SK-N-SH (cell line): ENCODE measurements around the gene SART1. TPM values are rescaled to one million over a fixed set of nuclear protein-coding genes. Genes with fewer than 3 reads are reported as not detected.

ENCODE experiments used
- CTCF ChIA-PET: fragments of 300-600, 350-600 bp; formaldehyde crosslinking; extraction: SDS; loops from one replicate; lab custom pipeline; 2021; lab: Yijun Ruan, JAX
- POLR2A ChIA-PET: fragments of 350-600 bp; sonication (Branson Sonifier 250); formaldehyde crosslinking; extraction: SDS; loops from one replicate; lab custom pipeline; 2020; ENCODE audit warnings: antibody characterized with exemption, inconsistent platforms; lab: Yijun Ruan, JAX
- DNase-seq: peaks from one replicate; pipeline ENCODE4 v3.0.0; 2012
- H2AFZ ChIP-seq: fragments of 200-600 bp; sonication (generic); 2 replicates; pipeline ENCODE4 v1.8.1; 2016; ENCODE audit warnings: antibody characterized with exemption, mild to moderate bottlenecking, low read depth
- H3F3A ChIP-seq: fragments of 200-600 bp; sonication (generic); replicated peaks from 2 replicates; pipeline ENCODE3; 2016; ENCODE audit warnings: antibody characterized with exemption, mild to moderate bottlenecking; ENCODE audit not compliant: insufficient read depth
- H3K27ac ChIP-seq, 2 experiments: fragments of 200-500 bp in 1 of 2; fragments of 200-600 bp in 1 of 2; sonication (Bioruptor generic) in 1 of 2; sonication (generic), shearing (Covaris generic) in 1 of 2; 2 replicates each; pipeline versions ENCODE4 v1.5.1 to v1.6.1; 2014 to 2016; ENCODE audit warnings: low read depth in 2 of 2, inconsistent platforms in 1 of 2, low read length in 1 of 2, mild to moderate bottlenecking in 1 of 2, mixed read lengths in 1 of 2
- H3K27me3 ChIP-seq: fragments of 200-600 bp; sonication (generic), shearing (Covaris generic); 2 replicates; pipeline ENCODE4 v1.6.1; 2016; ENCODE audit warnings: mixed run types; ENCODE audit not compliant: insufficient read depth
- H3K36me3 ChIP-seq, 2 experiments: fragments of 200-500 bp in 1 of 2; fragments of 200-600 bp in 1 of 2; sonication (Bioruptor generic) in 1 of 2; sonication (generic) in 1 of 2; replicated peaks in 1 of 2; 2 replicates each; pipeline versions ENCODE3 to v1.5.1; 2014 to 2016; ENCODE audit warnings: low read length in 1 of 2, mild to moderate bottlenecking in 1 of 2; ENCODE audit not compliant: insufficient read depth in 2 of 2, control insufficient read depth in 1 of 2
- H3K4me1 ChIP-seq, 2 experiments: fragments of 200-500 bp in 1 of 2; fragments of 200-600 bp in 1 of 2; sonication (Bioruptor generic) in 1 of 2; sonication (generic), shearing (Covaris generic) in 1 of 2; 2 replicates each; pipeline versions ENCODE4 v1.5.1 to v1.6.1; 2014 to 2016; ENCODE audit warnings: low read depth in 1 of 2, low read length in 1 of 2, mixed run types in 1 of 2; ENCODE audit not compliant: insufficient read depth in 2 of 2, control insufficient read depth in 1 of 2
- H3K4me2 ChIP-seq: fragments of 200-600 bp; sonication (generic), shearing (Covaris generic); 2 replicates; pipeline ENCODE4 v1.6.1; 2017; ENCODE audit warnings: mixed run types
- H3K4me3 ChIP-seq, 2 experiments: fragments of 200-500 bp in 1 of 2; fragments of 200-600 bp in 1 of 2; sonication (Bioruptor generic) in 1 of 2; sonication (generic), shearing (Covaris generic) in 1 of 2; 2 replicates each; pipeline versions ENCODE4 v1.5.1 to v1.8.1; 2014 to 2016; ENCODE audit warnings: low read depth in 2 of 2, inconsistent platforms in 1 of 2, low read length in 1 of 2, mild to moderate bottlenecking in 1 of 2, mixed read lengths in 1 of 2, moderate library complexity in 1 of 2
- H3K79me2 ChIP-seq: fragments of 200-600 bp; sonication (generic); 2 replicates; pipeline ENCODE4 v1.8.1; 2017; ENCODE audit warnings: mild to moderate bottlenecking; ENCODE audit not compliant: insufficient read depth
- H3K9ac ChIP-seq: fragments of 200-600 bp; sonication (generic); 2 replicates; pipeline ENCODE4 v1.6.1; 2017; ENCODE audit warnings: mixed run types
- H3K9me2 ChIP-seq: fragments of 200-600 bp; sonication (generic); 2 replicates; pipeline ENCODE4 v1.6.1; 2017; ENCODE audit warnings: mixed run types
- H3K9me3 ChIP-seq: fragments of 200-600 bp; sonication (generic); 2 replicates; pipeline ENCODE4 v1.6.1; 2017; ENCODE audit warnings: mixed run types, mild to moderate bottlenecking, moderate library complexity
- H4K20me1 ChIP-seq: fragments of 200-600 bp; sonication (generic); 2 replicates; pipeline ENCODE4 v1.6.1; 2017; ENCODE audit warnings: mild to moderate bottlenecking, mixed run types; ENCODE audit not compliant: insufficient read depth
- CHD2 ChIP-seq: fragments of 150-350 bp; IDR thresholded peaks from 2 replicates; pipeline ENCODE4 v1.6.1; 2018; ENCODE audit warnings: low read length; ENCODE audit not compliant: partially characterized antibody
- ELF1 ChIP-seq: IDR thresholded peaks from 2 replicates; pipeline ENCODE4 v1.4.0; 2012
- EZH2phosphoT487 ChIP-seq: fragments of 200-600 bp; sonication (generic); IDR thresholded peaks from 2 replicates; pipeline ENCODE4 v1.6.1; 2017; ENCODE audit warnings: low read depth, mixed run types, mild to moderate bottlenecking, antibody characterized with exemption, moderate library complexity, borderline replicate concordance
- FOSL2 ChIP-seq: IDR thresholded peaks from 2 replicates; pipeline ENCODE4 v1.4.0; 2012; ENCODE audit warnings: low read depth, mild to moderate bottlenecking, moderate library complexity, borderline replicate concordance
- FOXJ3 ChIP-seq: sonication (generic); formaldehyde crosslinking; IDR thresholded peaks from 2 replicates; pipeline ENCODE4 v1.5.1; 2020; ENCODE audit warnings: mild to moderate bottlenecking, missing genetic modification reagents
- GATA2 ChIP-seq: sonication (generic); formaldehyde crosslinking; IDR thresholded peaks from 2 replicates; pipeline ENCODE4 v1.5.0; 2020; ENCODE audit warnings: mild to moderate bottlenecking, missing genetic modification reagents
- JUND ChIP-seq: IDR thresholded peaks from 2 replicates; pipeline ENCODE4 v1.4.0; 2012
- MXI1 ChIP-seq: IDR thresholded peaks from 2 replicates; pipeline ENCODE4 v1.6.1; 2012; ENCODE audit warnings: mild to moderate bottlenecking, low read depth, low read length, improper control_type of control experiment
- NFIC ChIP-seq: IDR thresholded peaks from 2 replicates; pipeline ENCODE4 v1.4.0; 2012; ENCODE audit warnings: borderline replicate concordance
- NRF1 ChIP-seq: IDR thresholded peaks from 2 replicates; pipeline ENCODE4 v1.6.1; 2012; ENCODE audit warnings: low read depth, mild to moderate bottlenecking, low read length
- POLR2AphosphoS5 ChIP-seq: IDR thresholded peaks from 2 replicates; pipeline ENCODE4 v1.6.1; 2012; ENCODE audit warnings: low read depth, low read length
- RAD21 ChIP-seq: IDR thresholded peaks from 2 replicates; pipeline ENCODE4 v1.6.1; 2012; ENCODE audit warnings: mild to moderate bottlenecking, low read length
- RCOR1 ChIP-seq: fragments of 150-350 bp; IDR thresholded peaks from 2 replicates; pipeline ENCODE4 v1.6.1; 2017; ENCODE audit warnings: antibody characterized with exemption, low read length
- RFX5 ChIP-seq: IDR thresholded peaks from 2 replicates; pipeline ENCODE4 v1.6.1; 2012; ENCODE audit warnings: mild to moderate bottlenecking, improper control_type of control experiment, low read length
- SIN3A ChIP-seq: IDR thresholded peaks from 2 replicates; pipeline ENCODE4 v1.6.1; 2012; ENCODE audit warnings: low read depth, mild to moderate bottlenecking, low read length, moderate library complexity, borderline replicate concordance
- WGBS: methylation state at CpG from one replicate; pipeline ENCODE4 v1.1.6; 2017; ENCODE audit warnings: low lambda C conversion rate; 5-methylcytosine and 5-hydroxymethylcytosine counted together
- polyA plus RNA-seq, 3 experiments: library from polyadenylated mRNA; depleted of rRNA; stranded (reverse); fragments of >200 nt; gene quantifications; 2 replicates each; pipeline ENCODE4 v1.2.3, GENCODE V29; 2012
- TF ChIP-seq, protein P1 (sequence below): fragments of 150-350 bp; IDR thresholded peaks from 2 replicates; pipeline ENCODE4 v1.6.1; 2016; ENCODE audit warnings: mild to moderate bottlenecking, low read depth, low read length
- TF ChIP-seq, protein P2 (sequence below): IDR thresholded peaks from 2 replicates; pipeline ENCODE4 v1.4.0; 2012; ENCODE audit warnings: low read depth
- TF ChIP-seq, protein P3 (sequence below): IDR thresholded peaks from 2 replicates; pipeline ENCODE4 v1.4.0; 2012; ENCODE audit warnings: low read depth, borderline replicate concordance
- TF ChIP-seq, protein P4 (sequence below): IDR thresholded peaks from 2 replicates; pipeline ENCODE4; 2012
- TF ChIP-seq, protein P5 (sequence below): IDR thresholded peaks from 2 replicates; pipeline ENCODE4 v1.6.1; 2012; ENCODE audit warnings: mild to moderate bottlenecking, low read depth, low read length, moderate library complexity

Gene SART1
- polyA plus RNA-seq, 1 of the 3 experiments (the other 2 are of a cell fraction): 73.6 TPM

DNA sequence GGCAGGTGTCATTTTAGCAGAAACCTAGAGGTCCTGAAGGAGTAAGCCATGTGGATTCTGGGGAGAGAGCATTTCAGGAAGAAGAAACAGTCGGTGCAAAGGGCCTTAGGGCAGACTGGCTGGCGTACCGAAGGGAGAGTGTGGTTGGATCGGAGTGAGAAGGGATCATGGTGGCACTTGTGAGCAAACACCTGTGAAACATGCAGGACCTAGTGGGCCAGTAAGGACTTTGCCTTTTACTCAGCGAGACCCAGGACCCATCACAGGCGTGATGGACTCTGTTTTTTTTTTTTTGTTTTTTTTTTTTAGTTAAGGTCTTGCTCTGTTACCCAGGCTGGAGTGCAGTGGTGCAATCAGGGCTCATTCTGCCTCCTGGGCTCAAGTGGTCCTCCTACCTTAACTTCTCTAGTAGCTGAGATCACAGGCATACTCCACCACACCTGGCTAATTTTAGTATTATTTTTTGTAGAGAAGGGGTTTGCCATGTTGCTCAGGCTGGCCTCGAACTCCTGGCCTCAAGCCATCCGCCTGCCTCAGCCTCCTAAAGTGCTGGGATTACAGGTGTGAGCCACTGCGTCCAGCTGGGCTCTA, 19.7 kb upstream of the SART1 start:
- Histone ChIP-seq H3K9me2 (no peaks in the 10 kb centered on the region), H2AFZ (peak overlapping the region; percentile 80), H3K27ac (peak overlapping the region in 1 of 2 experiments; percentile 65; a peak in 2 of 4 replicates), H3K4me2 (peak overlapping the region; percentile 58; the same call in 1 of the 2 replicates), H4K20me1 (no peaks in the 10 kb centered on the region), H3K4me1 (peaks cover 0 to 12% of the 10 kb centered on the region in 2 experiments; a peak in 2 of 4 replicates), H3K27me3 (no peaks in the 10 kb centered on the region), H3K9me3 (no peaks in the 10 kb centered on the region), H3K4me3 (no peak overlapping the region), H3K79me2 (no peaks in the 10 kb centered on the region), H3F3A (peaks cover 12% of the 10 kb centered on the region), H3K36me3 (no peaks in the 10 kb centered on the region), H3K9ac (peak overlapping the region; percentile 28; the same call in 1 of the 2 replicates)
- TF ChIP-seq MXI1 (no peak), RCOR1 (no peak), NFIC (no peak), POLR2AphosphoS5 (no peak), RFX5 (no peak), JUND (no peak)
- TF ChIP-seq, protein P1, sequence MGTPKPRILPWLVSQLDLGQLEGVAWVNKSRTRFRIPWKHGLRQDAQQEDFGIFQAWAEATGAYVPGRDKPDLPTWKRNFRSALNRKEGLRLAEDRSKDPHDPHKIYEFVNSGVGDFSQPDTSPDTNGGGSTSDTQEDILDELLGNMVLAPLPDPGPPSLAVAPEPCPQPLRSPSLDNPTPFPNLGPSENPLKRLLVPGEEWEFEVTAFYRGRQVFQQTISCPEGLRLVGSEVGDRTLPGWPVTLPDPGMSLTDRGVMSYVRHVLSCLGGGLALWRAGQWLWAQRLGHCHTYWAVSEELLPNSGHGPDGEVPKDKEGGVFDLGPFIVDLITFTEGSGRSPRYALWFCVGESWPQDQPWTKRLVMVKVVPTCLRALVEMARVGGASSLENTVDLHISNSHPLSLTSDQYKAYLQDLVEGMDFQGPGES: no peak
- TF ChIP-seq, protein P2, sequence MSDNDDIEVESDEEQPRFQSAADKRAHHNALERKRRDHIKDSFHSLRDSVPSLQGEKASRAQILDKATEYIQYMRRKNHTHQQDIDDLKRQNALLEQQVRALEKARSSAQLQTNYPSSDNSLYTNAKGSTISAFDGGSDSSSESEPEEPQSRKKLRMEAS: no peak
- ChIA-PET POLR2A (no interaction called here), CTCF (interaction anchor here (1.2 kb wide), 1 partner anchor 11 kb away, joined by 5 read pairs; no protein-coding TSS in a partner anchor)
- DNase-seq: no peak
- 71% methylated on average over 9 of the region's 9 CpGs for WGBS

DNA sequence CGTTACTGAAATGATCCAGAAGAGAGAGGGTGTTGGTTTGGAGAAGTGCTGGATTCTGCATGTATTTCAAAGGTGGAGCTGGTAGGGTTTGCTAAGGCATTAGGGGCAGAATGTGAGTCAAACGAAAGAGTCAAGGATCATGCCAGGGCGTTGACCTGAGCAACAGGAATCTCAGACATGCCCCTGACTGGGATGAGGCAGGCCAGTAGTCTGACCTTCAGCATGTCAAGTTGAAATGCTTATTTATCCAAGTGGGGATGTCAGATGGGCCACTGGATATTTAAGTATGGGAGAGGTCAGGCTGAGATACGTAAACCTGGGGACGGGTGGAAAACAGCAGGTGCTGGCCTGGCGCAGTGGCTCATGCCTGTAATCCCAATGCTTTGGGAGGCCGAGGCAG, 19.0 kb upstream of the SART1 start:
- no peak overlapping the region for H2AFZ ChIP-seq
- 96% methylated on average over 7 of the region's 7 CpGs for WGBS
- TF ChIP-seq RAD21: no peak
- no peak for TF ChIP-seq CHD2
- no peak for TF ChIP-seq ELF1
- TF ChIP-seq, protein P3, sequence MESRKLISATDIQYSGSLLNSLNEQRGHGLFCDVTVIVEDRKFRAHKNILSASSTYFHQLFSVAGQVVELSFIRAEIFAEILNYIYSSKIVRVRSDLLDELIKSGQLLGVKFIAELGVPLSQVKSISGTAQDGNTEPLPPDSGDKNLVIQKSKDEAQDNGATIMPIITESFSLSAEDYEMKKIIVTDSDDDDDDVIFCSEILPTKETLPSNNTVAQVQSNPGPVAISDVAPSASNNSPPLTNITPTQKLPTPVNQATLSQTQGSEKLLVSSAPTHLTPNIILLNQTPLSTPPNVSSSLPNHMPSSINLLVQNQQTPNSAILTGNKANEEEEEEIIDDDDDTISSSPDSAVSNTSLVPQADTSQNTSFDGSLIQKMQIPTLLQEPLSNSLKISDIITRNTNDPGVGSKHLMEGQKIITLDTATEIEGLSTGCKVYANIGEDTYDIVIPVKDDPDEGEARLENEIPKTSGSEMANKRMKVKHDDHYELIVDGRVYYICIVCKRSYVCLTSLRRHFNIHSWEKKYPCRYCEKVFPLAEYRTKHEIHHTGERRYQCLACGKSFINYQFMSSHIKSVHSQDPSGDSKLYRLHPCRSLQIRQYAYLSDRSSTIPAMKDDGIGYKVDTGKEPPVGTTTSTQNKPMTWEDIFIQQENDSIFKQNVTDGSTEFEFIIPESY: no peak
- no peak for TF ChIP-seq NRF1
- TF ChIP-seq, protein P4, sequence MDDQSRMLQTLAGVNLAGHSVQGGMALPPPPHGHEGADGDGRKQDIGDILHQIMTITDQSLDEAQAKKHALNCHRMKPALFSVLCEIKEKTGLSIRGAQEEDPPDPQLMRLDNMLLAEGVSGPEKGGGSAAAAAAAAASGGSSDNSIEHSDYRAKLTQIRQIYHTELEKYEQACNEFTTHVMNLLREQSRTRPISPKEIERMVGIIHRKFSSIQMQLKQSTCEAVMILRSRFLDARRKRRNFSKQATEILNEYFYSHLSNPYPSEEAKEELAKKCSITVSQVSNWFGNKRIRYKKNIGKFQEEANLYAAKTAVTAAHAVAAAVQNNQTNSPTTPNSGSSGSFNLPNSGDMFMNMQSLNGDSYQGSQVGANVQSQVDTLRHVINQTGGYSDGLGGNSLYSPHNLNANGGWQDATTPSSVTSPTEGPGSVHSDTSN: no peak
- TF ChIP-seq EZH2phosphoT487: no peak
- no peak for TF ChIP-seq RFX5
- no peak for TF ChIP-seq SIN3A
- no peak for TF ChIP-seq GATA2 (CRISPR knock-in tag)
- TF ChIP-seq FOXJ3 (CRISPR knock-in tag): no peak
- TF ChIP-seq, protein P5, sequence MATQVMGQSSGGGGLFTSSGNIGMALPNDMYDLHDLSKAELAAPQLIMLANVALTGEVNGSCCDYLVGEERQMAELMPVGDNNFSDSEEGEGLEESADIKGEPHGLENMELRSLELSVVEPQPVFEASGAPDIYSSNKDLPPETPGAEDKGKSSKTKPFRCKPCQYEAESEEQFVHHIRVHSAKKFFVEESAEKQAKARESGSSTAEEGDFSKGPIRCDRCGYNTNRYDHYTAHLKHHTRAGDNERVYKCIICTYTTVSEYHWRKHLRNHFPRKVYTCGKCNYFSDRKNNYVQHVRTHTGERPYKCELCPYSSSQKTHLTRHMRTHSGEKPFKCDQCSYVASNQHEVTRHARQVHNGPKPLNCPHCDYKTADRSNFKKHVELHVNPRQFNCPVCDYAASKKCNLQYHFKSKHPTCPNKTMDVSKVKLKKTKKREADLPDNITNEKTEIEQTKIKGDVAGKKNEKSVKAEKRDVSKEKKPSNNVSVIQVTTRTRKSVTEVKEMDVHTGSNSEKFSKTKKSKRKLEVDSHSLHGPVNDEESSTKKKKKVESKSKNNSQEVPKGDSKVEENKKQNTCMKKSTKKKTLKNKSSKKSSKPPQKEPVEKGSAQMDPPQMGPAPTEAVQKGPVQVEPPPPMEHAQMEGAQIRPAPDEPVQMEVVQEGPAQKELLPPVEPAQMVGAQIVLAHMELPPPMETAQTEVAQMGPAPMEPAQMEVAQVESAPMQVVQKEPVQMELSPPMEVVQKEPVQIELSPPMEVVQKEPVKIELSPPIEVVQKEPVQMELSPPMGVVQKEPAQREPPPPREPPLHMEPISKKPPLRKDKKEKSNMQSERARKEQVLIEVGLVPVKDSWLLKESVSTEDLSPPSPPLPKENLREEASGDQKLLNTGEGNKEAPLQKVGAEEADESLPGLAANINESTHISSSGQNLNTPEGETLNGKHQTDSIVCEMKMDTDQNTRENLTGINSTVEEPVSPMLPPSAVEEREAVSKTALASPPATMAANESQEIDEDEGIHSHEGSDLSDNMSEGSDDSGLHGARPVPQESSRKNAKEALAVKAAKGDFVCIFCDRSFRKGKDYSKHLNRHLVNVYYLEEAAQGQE: no peak
- no peak for TF ChIP-seq FOSL2

More for the DNA sequence above, 19.0 kb upstream of the SART1 start:
- ChIA-PET POLR2A (no interaction called here), CTCF (interaction anchor here (1.4 kb wide), 1 partner anchor 18 kb away, joined by 3 read pairs; no protein-coding TSS in a partner anchor)
- H3K4me1 ChIP-seq: peaks cover 0 to 12% of the 10 kb centered on the region in 2 experiments; a peak in 2 of 4 replicates
- no peaks in the 10 kb centered on the region for H3K36me3 ChIP-seq
- no peak overlapping the region for H3K9ac ChIP-seq
- no peaks in the 10 kb centered on the region for H4K20me1 ChIP-seq
- no peaks in the 10 kb centered on the region for H3K27me3 ChIP-seq
- no peak for DNase-seq
- H3K9me2 ChIP-seq: no peaks in the 10 kb centered on the region
- no peaks in the 10 kb centered on the region for H3K9me3 ChIP-seq
- no peak overlapping the region for H3K27ac ChIP-seq
- no peak overlapping the region for H3K4me3 ChIP-seq
- no peak overlapping the region for H3K4me2 ChIP-seq
- H3K79me2 ChIP-seq: no peaks in the 10 kb centered on the region
- H3F3A ChIP-seq: peaks cover 12% of the 10 kb centered on the region
